Spleen (tissue), 7 donors: ENCODE results near the gene ME3.

Experiments
- POLR2A ChIP-seq, 3 donors: fragments of 450-650 bp; IDR thresholded peaks; one replicate each; pipeline ENCODE4 v1.5.1; 2017; ENCODE audit warnings: antibody characterized with exemption in 3 of 3, mild to moderate bottlenecking in 1 of 3
- POLR2AphosphoS5 ChIP-seq, 3 donors: sonication (generic); formaldehyde crosslinking; IDR thresholded peaks; one replicate each; pipeline ENCODE4 v1.5.1; 2017; ENCODE audit warnings: antibody characterized with exemption in 3 of 3
- TF ChIP-seq, protein P1 (sequence below), 11 experiments: fragments of 200-600 bp in 7 of 11; fragments of 450-650 bp in 4 of 11; sonication (generic) in 4 of 11; IDR thresholded peaks in 8 of 11; conservative IDR thresholded peaks in 3 of 11; 1 replicate in 7 of 11; 2 replicates in 4 of 11; pipeline versions ENCODE4 v1.4.0 to v1.8.0; 2016 to 2021; ENCODE audit warnings: antibody characterized with exemption in 11 of 11, inconsistent platforms in 4 of 11, mild to moderate bottlenecking in 1 of 11
- donor health status: DM: no; HTN: no; CAD: no; lungs with moderate emphysema.
- donor health status: DM: no; HTN: no; CAD: no.
- donor health status: DM: no; HTN: no; CAD: no.

DNA sequence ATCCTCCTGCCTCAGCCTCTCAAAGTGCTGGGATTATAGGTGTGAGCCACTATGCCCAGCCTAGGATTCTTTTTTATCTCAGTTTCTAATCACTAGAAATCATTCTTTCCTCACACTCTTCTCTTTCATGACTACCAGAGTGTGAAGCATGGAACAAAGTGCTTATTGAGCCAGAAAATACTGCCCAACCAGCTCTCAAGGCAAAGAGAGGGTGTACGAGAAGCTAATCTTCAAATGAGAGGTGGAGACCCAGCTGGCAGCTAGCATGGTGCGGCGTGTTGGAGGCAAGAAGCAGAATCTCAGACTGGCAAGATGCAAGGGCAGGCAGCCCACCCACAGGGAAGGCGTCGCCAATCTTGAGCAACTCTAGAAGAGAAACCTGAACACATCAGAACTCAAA, 41.1 kb upstream of the ME3 start:
- TF ChIP-seq, protein P1, sequence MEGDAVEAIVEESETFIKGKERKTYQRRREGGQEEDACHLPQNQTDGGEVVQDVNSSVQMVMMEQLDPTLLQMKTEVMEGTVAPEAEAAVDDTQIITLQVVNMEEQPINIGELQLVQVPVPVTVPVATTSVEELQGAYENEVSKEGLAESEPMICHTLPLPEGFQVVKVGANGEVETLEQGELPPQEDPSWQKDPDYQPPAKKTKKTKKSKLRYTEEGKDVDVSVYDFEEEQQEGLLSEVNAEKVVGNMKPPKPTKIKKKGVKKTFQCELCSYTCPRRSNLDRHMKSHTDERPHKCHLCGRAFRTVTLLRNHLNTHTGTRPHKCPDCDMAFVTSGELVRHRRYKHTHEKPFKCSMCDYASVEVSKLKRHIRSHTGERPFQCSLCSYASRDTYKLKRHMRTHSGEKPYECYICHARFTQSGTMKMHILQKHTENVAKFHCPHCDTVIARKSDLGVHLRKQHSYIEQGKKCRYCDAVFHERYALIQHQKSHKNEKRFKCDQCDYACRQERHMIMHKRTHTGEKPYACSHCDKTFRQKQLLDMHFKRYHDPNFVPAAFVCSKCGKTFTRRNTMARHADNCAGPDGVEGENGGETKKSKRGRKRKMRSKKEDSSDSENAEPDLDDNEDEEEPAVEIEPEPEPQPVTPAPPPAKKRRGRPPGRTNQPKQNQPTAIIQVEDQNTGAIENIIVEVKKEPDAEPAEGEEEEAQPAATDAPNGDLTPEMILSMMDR (IDR thresholded peaks at IDR 0.05 in 8 of 11, conservative IDR thresholded peaks at IDR 0.05 in 3 of 11): no peak
- no peak for TF ChIP-seq POLR2A (IDR thresholded peaks at IDR 0.05)
- no peak for TF ChIP-seq POLR2AphosphoS5 (IDR thresholded peaks at IDR 0.05)
